Astrocyte of the cerebellum (primary cell): ENCODE data around the gene EIF3M.

Experiments
- DNase-seq: peaks from one replicate; pipeline ENCODE4 v3.0.0-alpha.2; 2011; ENCODE audit warnings: low read depth
- H3K4me3 ChIP-seq: 2 replicates; pipeline ENCODE4 v1.5.1; 2011; ENCODE audit warnings: mild to moderate bottlenecking, low read depth, low read length, moderate library complexity
- in situ Hi-C: cut with HindIII; loops from 2 replicates; pipeline ENCODE4 v1.10.0; 2017; ENCODE audit warnings: low sequenced_read_pairs
- TF ChIP-seq, protein P1 (sequence below): IDR thresholded peaks from 2 replicates; pipeline ENCODE4 v1.5.1; 2012; ENCODE audit warnings: low read length, low read depth, moderate library complexity, mild to moderate bottlenecking; ENCODE audit errors: missing control alignments

The EIF3M gene

DNA sequence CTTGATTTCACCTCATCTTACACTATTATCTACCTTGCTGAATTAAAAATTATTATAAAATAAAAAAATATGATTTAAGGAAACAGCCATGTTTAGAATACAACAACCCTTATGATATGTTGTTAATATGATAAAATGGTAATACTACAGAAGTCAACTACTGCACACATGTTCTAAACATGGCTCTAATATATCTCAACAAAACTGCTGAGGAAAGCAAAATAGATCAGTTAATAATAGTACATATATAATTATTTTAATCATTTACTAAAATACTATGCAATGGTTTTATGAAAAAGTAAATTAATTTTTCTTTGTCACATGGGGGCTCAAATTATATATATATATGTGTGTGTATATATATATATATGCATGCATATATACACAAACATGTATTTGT lies 57.7 kb downstream of the EIF3M start:
- no peak for DNase-seq
- H3K4me3 ChIP-seq, result no peak overlapping the region
- TF ChIP-seq, protein P1, sequence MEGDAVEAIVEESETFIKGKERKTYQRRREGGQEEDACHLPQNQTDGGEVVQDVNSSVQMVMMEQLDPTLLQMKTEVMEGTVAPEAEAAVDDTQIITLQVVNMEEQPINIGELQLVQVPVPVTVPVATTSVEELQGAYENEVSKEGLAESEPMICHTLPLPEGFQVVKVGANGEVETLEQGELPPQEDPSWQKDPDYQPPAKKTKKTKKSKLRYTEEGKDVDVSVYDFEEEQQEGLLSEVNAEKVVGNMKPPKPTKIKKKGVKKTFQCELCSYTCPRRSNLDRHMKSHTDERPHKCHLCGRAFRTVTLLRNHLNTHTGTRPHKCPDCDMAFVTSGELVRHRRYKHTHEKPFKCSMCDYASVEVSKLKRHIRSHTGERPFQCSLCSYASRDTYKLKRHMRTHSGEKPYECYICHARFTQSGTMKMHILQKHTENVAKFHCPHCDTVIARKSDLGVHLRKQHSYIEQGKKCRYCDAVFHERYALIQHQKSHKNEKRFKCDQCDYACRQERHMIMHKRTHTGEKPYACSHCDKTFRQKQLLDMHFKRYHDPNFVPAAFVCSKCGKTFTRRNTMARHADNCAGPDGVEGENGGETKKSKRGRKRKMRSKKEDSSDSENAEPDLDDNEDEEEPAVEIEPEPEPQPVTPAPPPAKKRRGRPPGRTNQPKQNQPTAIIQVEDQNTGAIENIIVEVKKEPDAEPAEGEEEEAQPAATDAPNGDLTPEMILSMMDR, result no peak
- in situ Hi-C loops, result no loop called here

DNA sequence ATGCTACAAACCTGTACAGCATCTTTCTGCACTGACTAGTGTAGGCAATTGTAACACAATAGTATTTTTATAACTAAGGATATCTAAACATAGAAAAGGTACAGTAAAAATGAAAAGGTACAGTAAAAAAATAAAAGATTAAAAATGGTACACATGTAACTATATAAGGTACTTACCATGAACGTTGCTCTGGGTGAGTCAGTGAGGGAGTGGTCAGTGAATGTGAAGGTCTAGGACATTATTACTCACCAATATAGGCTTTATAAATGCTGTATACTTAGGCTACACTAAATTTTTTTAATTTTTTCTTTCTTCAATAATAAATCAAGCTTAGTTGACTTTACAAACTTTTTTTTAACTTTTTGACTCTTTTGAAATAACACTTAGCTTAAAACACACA lies 59.9 kb downstream of the EIF3M start:
- no peak overlapping the region for H3K4me3 ChIP-seq
- in situ Hi-C loops, result no loop called here
- DNase-seq, result no peak
- TF ChIP-seq, protein P1, result no peak
